DMS79 treated with DMSO at 0.1 percent for 48 hours (cell line): Measurements from ENCODE around the gene LONRF2.
A peak's percentile ranks its signal among the peaks of the same experiment; 100 is the strongest.
"Not testable (repeated sequence)": the region's sequence is repeated elsewhere in the genome, so short reads cannot be mapped to it uniquely, and the experiment has no call there.

Experiments
- DNase-seq: peaks from one replicate; lab custom pipeline; 2025; lab: John Stamatoyannopoulos, UW

Gene LONRF2

GRCh38 chr2:100253786-100254185, 68.5 kb downstream of the LONRF2 start:
- DNase-seq: no peak

GRCh38 chr2:100252811-100253698, 69.2 kb downstream of the LONRF2 start:
- no peak for DNase-seq

- no peak for DNase-seq
Observed at GRCh38 chr2:100250645-100251044, 71.7 kb downstream of the LONRF2 start.

- DNase-seq: no peak
Observed at GRCh38 chr2:100248971-100249370, 73.3 kb downstream of the LONRF2 start.

- DNase-seq: not testable (repeated sequence)
Observed at GRCh38 chr2:100248556-100248955, 73.7 kb downstream of the LONRF2 start.

- DNase-seq: no peak
Observed at GRCh38 chr2:100248044-100248330, 74.3 kb downstream of the LONRF2 start.

- no peak for DNase-seq
Observed at GRCh38 chr2:100247256-100248043, 74.9 kb downstream of the LONRF2 start.

- DNase-seq: peak; percentile 3
Observed at GRCh38 chr2:100246163-100247145, 75.8 kb downstream of the LONRF2 start.

GRCh38 chr2:100245681-100246080, 76.6 kb downstream of the LONRF2 start:
- DNase-seq: no peak

- no peak for DNase-seq
Observed at GRCh38 chr2:100244881-100245605, 77.3 kb downstream of the LONRF2 start.

GRCh38 chr2:100243631-100244030, 78.7 kb downstream of the LONRF2 start:
- DNase-seq: no peak

GRCh38 chr2:100242891-100243619, 79.2 kb downstream of the LONRF2 start:
- DNase-seq: peak; percentile 17

GRCh38 chr2:100242476-100242875, 79.8 kb downstream of the LONRF2 start:
- no peak for DNase-seq

- DNase-seq: no peak
Observed at GRCh38 chr2:100241236-100241635, 81.1 kb downstream of the LONRF2 start.

GRCh38 chr2:100240386-100240785, 81.9 kb downstream of the LONRF2 start:
- no peak for DNase-seq

- no peak for DNase-seq
Observed at GRCh38 chr2:100239486-100240210, 82.7 kb downstream of the LONRF2 start.

GRCh38 chr2:100238471-100238870, 83.8 kb downstream of the LONRF2 start:
- no peak for DNase-seq

GRCh38 chr2:100237770-100238169, 84.5 kb downstream of the LONRF2 start:
- no peak for DNase-seq

- DNase-seq: no peak
Observed at GRCh38 chr2:100237163-100237562, 85.1 kb downstream of the LONRF2 start.

- DNase-seq: no peak
Observed at GRCh38 chr2:100236166-100236565, 86.1 kb downstream of the LONRF2 start.
